ENCODE results near the gene AGL. TPM values are rescaled to one million over a fixed set of nuclear protein-coding genes. Genes with fewer than 3 reads are reported as not detected.
"Not testable (repeated sequence)": the region's sequence is repeated elsewhere in the genome, so short reads cannot be mapped to it uniquely, and the experiment has no call there.

Gene AGL
- total RNA-seq, 1 donor: 12.5 TPM

DNA sequence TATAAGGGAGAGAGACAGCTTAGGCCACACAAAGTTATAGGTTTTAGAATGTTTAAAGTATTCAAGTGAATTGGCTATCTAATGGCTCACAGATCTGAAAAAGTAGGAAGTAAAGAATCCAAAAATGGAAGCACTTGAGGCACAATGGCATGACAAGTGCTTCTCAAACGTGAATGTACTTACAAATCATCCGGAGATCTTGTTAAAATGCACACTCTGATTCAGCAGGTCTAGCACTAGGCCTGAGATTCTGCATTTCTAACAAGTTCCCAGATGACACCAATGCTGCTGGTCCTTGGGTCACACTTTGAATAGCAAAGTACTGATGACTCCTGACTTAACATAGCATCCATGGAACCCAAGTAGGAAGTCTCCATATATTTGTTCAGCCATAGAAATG is 20.9 kb upstream of the AGL start:
- no peak for TF ChIP-seq CTCF (IDR thresholded peaks at IDR 0.05; ENCODE audit: insufficient read depth, low read depth, low read length)
- no peak for DNase-seq (ENCODE audit: low read depth)
- H3K4me3 ChIP-seq (ENCODE audit: low read depth, low read length): no peak overlapping the region

GRCh38 chr1:99833911-99834310 is 16.2 kb upstream of the AGL start:
- not testable (repeated sequence) for H3K4me3 ChIP-seq (ENCODE audit: low read depth, low read length); DNase-seq (ENCODE audit: low read depth)

DNA sequence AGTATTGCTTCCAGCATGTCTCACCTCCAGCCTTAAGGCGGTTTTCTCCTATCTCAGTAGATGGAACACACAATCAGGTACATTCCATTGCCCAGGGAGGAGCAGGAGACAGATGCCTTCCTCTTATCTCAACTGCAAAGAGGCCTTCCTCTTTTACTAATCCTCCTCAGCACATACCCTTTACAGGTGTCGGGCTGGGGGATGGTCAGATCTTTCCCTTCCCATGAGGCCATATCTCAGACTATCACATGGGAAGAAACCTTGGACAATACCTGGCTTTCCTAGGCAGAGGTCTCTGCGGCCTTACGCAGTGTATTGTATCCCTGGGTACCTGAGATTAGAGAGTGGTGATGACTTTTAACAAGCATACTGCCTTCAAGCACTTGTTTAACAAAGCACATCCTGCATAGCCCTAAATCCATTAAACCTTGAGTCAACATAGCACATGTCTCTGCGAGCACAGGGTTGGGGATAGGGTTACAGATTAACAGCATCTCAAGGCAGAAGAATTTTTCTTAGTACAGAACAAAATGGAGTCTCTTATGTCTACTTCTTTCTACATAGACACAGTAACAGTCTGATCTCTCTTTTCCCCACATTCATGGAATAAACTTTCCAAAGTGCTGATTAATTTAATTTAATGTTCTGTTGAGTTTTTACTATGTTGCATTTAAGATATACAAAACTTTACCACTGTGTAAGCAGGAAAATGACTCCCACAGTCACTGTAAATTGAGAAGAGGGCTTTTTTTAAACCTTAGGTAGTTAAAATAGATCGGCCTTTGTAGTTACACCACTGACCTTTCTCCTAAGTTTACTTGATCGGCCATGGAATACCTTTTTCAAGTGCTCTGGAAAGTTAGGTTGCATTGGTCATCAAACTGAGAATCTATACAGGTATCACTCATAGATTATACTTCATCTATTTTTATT is 13.7 kb upstream of the AGL start:
- not testable (repeated sequence) for DNase-seq (ENCODE audit: low read depth); H3K4me3 ChIP-seq (ENCODE audit: low read depth, low read length)

GRCh38 chr1:99840353-99840752 is 9.8 kb upstream of the AGL start:
- not testable (repeated sequence) for DNase-seq (ENCODE audit: low read depth); H3K4me3 ChIP-seq (ENCODE audit: low read depth, low read length)

DNA sequence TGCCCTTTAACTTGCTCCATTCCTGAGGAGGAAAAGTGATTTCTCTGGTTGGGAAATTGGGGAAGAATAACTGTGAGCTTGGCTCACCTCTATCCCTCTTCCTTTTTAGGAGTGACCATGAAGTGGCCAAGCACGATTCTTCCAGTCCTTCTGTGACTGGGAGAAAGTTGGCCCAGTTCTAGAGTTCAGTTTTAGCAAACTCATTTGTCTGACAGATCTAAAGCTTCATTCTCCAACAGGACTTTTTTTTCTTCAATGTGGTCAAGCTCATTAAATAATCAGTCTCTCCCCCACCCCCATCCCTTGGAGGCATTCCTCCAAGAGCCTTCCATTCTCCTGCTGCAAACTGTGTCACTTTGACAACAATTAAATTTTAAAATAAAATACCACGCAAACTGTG is 6.4 kb upstream of the AGL start:
- TF ChIP-seq CTCF (IDR thresholded peaks at IDR 0.05; ENCODE audit: insufficient read depth, low read depth, low read length): no peak
- no peak for DNase-seq (ENCODE audit: low read depth)
- H3K4me3 ChIP-seq (ENCODE audit: low read depth, low read length): no peak overlapping the region

DNA sequence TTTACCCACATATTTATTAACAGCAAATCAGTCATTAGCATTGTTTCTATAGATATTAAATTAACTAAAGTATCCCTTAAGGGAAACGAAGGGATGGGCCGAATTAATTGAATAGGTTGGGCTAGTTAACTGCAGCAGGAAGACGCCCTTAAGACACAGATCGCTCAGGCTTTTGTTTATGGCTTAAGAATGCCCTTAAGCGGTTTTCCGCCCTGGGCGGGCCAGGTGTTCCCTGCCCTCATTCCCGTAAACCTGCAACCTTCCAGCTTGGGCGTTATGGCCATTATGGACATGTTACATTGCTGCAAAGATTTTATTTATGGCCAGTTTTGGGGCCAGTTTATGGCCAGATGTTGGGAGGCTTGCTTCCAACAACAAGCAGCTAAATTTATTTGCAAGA is 5.0 kb upstream of the AGL start:
- not testable (repeated sequence) for H3K4me3 ChIP-seq (ENCODE audit: low read depth, low read length); DNase-seq (ENCODE audit: low read depth)

GRCh38 chr1:99849413-99849743 is 783 bp upstream of the AGL start:
- no peak for TF ChIP-seq CTCF (IDR thresholded peaks at IDR 0.05; ENCODE audit: insufficient read depth, low read depth, low read length)
- no peak for DNase-seq (ENCODE audit: low read depth)
- peak overlapping the region; percentile 86 for H3K4me3 ChIP-seq (ENCODE audit: low read depth, low read length)

GRCh38 chr1:99850459-99851291 is 514 bp downstream of the AGL start:
- no peak for TF ChIP-seq CTCF (IDR thresholded peaks at IDR 0.05; ENCODE audit: insufficient read depth, low read depth, low read length)
- peak overlapping the region; percentile 86 for H3K4me3 ChIP-seq (ENCODE audit: low read depth, low read length)
- peak; percentile 19 for DNase-seq (ENCODE audit: low read depth)

All from fibroblast of villous mesenchyme (primary cell).